Thoracic aorta (tissue), 2 donors: ENCODE results near the gene UGGT1. TPM values are rescaled to one million over a fixed set of nuclear protein-coding genes. Genes with fewer than 3 reads are reported as not detected.

Experiments used
- ATAC-seq: fragments of 150-250 bp; one replicate; pipeline ENCODE4 v1.8.0; 2017; ENCODE audit warnings: low read depth; ENCODE audit not compliant: insufficient number of reproducible peaks, low FRiP score
- DNase-seq: peaks from one replicate; pipeline ENCODE4 v3.0.0-alpha.2; 2020; ENCODE audit warnings: low spot score
- H3K27ac ChIP-seq, 2 donors: fragments of 200-600 bp; sonication (generic); 1 replicate in 1 of 2; 2 replicates in 1 of 2; pipeline ENCODE4 v1.5.1; 2016; ENCODE audit warnings: mild to moderate bottlenecking in 2 of 2, moderate library complexity in 2 of 2
- H3K27me3 ChIP-seq: fragments of 200-600 bp; sonication (generic); replicated peaks from 2 replicates; pipeline ENCODE4 v1.6.0; 2016; ENCODE audit warnings: mild to moderate bottlenecking; ENCODE audit not compliant: insufficient read depth
- H3K36me3 ChIP-seq: fragments of 200-600 bp; sonication (generic); one replicate; pipeline ENCODE4 v1.5.1; 2016
- H3K4me1 ChIP-seq, 2 donors: fragments of 200-600 bp; sonication (generic); 1 replicate in 1 of 2; 2 replicates in 1 of 2; pipeline versions ENCODE4 v1.5.1 to v1.6.0; 2016; ENCODE audit warnings: low read depth in 2 of 2, mild to moderate bottlenecking in 1 of 2; ENCODE audit not compliant: control insufficient read depth in 1 of 2
- H3K4me3 ChIP-seq: fragments of 200-600 bp; sonication (generic); 2 replicates; pipeline ENCODE4 v1.5.1; 2016; ENCODE audit warnings: mild to moderate bottlenecking
- H3K9me3 ChIP-seq: fragments of 200-600 bp; sonication (generic); 2 replicates; pipeline ENCODE4 v1.5.1; 2016
- CTCF ChIP-seq: fragments of 200-600 bp; sonication (generic); IDR thresholded peaks from one replicate; pipeline ENCODE4 v1.5.1; 2019; ENCODE audit warnings: antibody characterized with exemption
- total RNA-seq, 2 donors: library from RNA; depleted of rRNA; stranded (reverse); fragments of >200 nt; gene quantifications; one replicate each; pipeline versions ENCODE4 v1.1.0 to v1.2.3, GENCODE V29; 2016

UGGT1 gene
- total RNA-seq, 2 donors from 2014 or later = 71.3 to 86.2 TPM

GRCh38 chr2:128237911-128238697 lies 147.1 kb downstream of the UGGT1 start:
- Histone ChIP-seq H3K4me3 (no peak overlapping the region), H3K27ac (no peak overlapping the region)
- ATAC-seq = no peak

DNA sequence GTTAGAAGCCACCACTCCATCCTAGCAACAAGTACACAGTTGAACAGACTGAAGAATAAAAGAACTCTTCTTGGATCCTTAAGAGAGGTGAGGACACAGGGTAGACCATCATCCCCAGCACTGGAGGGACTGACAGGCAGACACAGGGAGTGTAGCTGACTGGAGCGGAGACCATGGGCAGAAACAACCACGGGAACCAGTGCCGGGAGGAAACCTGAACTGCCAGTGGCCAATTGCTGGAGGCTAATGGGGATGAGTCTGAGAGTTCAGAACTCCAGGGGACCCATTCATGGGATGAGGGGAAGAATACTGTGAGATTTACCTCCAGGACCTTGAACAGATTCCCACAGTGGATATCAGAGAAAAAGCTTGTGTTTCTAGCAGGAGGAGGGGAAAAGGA lies 150.9 kb downstream of the UGGT1 start:
- TF ChIP-seq CTCF = no peak
- H3K4me1 ChIP-seq = no peaks in the 10 kb centered on the region
- no peak for ATAC-seq

More at GRCh38 chr2:128237911-128238697, 147.1 kb downstream of the UGGT1 start:
- H3K9me3 ChIP-seq = no peaks in the 10 kb centered on the region
- TF ChIP-seq CTCF = no peak
- no peaks in the 10 kb centered on the region for H3K27me3 ChIP-seq
- peaks cover 0 to 4% of the 10 kb centered on the region in 2 donors for H3K4me1 ChIP-seq
- no peaks in the 10 kb centered on the region for H3K36me3 ChIP-seq
- DNase-seq = no peak

More for the DNA sequence above, 150.9 kb downstream of the UGGT1 start:
- DNase-seq = no peak
- Histone ChIP-seq H3K9me3 (no peaks in the 10 kb centered on the region), H3K27me3 (no peaks in the 10 kb centered on the region), H3K27ac (no peak overlapping the region), H3K36me3 (no peaks in the 10 kb centered on the region), H3K4me3 (no peak overlapping the region)

Other genes starting within 250 kb of the UGGT1 start
- gene POLR2D, start 233.0 kb upstream of the UGGT1 start, total RNA-seq = 10 to 100 TPM in 1 of 2 donors, 1 to 10 TPM in 1; 4.6 to 17.0 TPM
- gene AMMECR1L, start 205.2 kb upstream of the UGGT1 start, total RNA-seq = 10 to 100 TPM in 1 of 2 donors, 1 to 10 TPM in 1; 6.6 to 18.6 TPM
- 10 to 100 TPM in 1 of 2 donors, 1 to 10 TPM in 1; 8.7 to 24.3 TPM for gene SAP130, start 63.1 kb upstream of the UGGT1 start, total RNA-seq
- gene HS6ST1, start 227.7 kb downstream of the UGGT1 start, total RNA-seq = 10 to 100 TPM; 21.8 to 32.4 TPM